Coronary artery (tissue), 2 donors: ENCODE measurements around the gene NCLN.

Source experiments
- DNase-seq: peaks from one replicate; pipeline ENCODE4 v3.0.0-alpha.2; 2017; ENCODE audit warnings: low spot score
- H3K27ac ChIP-seq, 2 donors: fragments of 200-600 bp; sonication (generic); one replicate each; pipeline ENCODE4 v1.5.1; 2016 to 2019
- H3K4me3 ChIP-seq: fragments of 200-600 bp; sonication (generic); 2 replicates; pipeline ENCODE4 v1.5.1; 2016; ENCODE audit warnings: mild to moderate bottlenecking, moderate library complexity
- TF ChIP-seq, protein P1 (sequence below): fragments of 200-600 bp; sonication (generic); IDR thresholded peaks from one replicate; pipeline ENCODE4 v1.5.1; 2019; ENCODE audit warnings: antibody characterized with exemption

Gene NCLN

DNA sequence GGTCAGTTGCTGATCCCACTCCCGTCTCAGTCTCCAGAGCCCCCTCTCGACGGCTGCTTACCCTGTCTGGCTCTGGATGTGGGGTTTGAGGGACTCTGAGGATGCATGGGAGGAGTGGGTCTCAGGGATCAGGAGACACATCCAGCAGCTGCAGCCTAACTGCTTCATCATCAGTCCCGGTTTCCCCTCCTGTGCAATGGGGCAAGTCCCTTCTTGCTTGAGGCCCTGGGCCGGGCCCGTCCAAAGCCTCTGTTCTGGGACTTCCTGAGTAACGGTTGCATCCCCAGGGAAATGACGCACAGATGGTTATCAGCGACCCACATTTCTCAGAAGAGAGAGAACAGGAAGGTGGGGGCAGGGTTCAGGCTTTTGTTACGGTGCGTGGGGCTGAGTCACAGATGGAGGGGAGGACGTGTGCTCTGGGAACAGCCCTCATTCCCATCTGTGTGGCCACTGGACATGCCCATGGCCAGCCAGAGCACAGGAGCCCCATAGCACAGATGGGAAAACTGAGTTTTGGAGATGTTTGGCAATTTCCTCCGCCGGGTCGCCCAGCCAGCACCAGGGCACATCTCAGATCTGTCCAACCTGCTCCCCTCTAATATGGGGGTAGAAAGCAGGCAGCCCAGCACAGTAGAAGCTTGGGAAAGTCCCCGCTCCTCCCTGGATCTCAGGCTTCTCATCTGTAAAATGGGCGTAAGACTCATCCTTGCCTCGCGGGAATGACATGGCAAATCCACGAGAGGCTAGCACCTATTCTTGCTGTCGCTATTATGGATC is 30.6 kb upstream of the NCLN start:
- H3K4me3 ChIP-seq: no peak overlapping the region
- no peak for DNase-seq
- H3K27ac ChIP-seq: peak overlapping the region in 1 of 2 donors; percentile 62
- TF ChIP-seq, protein P1, sequence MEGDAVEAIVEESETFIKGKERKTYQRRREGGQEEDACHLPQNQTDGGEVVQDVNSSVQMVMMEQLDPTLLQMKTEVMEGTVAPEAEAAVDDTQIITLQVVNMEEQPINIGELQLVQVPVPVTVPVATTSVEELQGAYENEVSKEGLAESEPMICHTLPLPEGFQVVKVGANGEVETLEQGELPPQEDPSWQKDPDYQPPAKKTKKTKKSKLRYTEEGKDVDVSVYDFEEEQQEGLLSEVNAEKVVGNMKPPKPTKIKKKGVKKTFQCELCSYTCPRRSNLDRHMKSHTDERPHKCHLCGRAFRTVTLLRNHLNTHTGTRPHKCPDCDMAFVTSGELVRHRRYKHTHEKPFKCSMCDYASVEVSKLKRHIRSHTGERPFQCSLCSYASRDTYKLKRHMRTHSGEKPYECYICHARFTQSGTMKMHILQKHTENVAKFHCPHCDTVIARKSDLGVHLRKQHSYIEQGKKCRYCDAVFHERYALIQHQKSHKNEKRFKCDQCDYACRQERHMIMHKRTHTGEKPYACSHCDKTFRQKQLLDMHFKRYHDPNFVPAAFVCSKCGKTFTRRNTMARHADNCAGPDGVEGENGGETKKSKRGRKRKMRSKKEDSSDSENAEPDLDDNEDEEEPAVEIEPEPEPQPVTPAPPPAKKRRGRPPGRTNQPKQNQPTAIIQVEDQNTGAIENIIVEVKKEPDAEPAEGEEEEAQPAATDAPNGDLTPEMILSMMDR: no peak

DNA sequence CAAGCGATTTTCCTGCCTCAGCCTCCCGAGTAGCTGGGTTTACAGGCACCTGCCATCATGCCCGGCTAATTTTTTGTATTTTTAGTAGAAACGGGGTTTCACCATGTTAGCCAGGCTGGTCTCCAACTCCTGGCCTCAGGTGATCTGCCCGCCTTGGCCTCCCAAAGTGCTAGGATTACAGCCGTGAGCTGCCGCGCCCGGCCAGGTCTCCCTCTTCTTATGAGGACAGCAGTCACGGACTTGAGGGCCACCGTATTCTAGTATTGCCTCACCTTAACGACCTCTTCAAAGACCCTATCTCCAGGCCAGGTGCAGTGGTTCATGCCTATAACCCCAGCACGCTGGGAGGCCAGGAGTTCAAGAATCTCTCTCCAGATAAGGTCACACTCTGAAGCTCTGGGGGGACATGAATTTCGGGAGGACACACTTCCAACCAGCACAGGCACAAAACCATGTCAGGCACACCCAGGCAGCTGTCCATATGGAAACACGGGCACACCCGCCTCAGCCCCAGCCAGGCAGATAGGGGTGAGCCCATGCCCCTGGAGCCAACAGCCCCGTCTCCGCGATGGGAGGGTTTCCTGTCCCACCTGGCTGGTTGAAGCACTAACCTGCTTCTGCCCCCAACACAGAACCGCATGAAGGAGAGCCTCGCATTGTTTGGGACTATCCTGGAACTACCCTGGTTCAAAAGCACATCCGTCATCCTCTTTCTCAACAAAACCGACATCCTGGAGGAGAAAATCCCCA is 28.5 kb upstream of the NCLN start:
- Histone ChIP-seq H3K4me3 (no peak overlapping the region), H3K27ac (no peak overlapping the region)
- DNase-seq: no peak
- TF ChIP-seq, protein P1: no peak

DNA sequence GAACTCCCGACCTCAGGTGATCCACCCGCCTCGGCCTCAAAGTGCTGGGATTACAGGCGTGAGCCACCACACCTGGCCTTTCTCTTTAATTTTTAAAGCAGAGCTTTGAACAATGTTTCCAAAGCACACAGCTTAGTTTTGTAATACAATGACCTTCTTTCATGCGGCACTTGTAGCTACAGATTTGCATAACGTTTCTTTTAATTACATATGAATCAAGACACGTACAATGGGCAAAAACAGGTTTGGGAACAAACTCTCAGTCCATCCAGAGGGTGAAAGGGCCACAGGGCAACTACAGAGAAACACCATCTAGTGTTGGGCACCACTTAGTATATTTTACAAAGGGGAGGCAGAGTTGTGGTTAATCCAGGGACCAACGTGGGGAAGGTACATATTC is 26.2 kb upstream of the NCLN start:
- no peak overlapping the region for H3K27ac ChIP-seq

DNA sequence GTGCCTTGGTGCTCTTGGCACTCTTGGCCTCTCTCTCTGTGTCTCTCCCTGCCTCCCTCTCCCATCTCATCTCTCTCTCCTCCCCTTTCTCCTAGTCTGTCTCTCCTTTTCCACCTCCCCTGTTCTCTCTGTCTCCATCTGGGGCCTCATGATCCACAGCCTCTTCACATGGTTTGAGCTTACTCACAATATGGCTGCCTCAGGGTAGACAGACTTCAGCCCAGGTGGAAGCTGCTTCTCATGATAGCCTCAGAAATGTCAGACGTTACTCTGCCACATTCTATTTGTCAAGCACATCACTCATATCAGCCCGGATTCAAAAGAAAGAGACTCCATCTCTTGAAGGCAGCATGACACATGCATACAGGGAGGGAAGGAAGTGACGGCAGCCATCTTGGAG is 25.5 kb upstream of the NCLN start:
- Histone ChIP-seq H3K27ac (no peak overlapping the region), H3K4me3 (no peak overlapping the region)
- TF ChIP-seq, protein P1: no peak
- DNase-seq: no peak

More for the DNA sequence above, 26.2 kb upstream of the NCLN start:
- DNase-seq: no peak
- TF ChIP-seq, protein P1: no peak
- H3K4me3 ChIP-seq: no peak overlapping the region

DNA sequence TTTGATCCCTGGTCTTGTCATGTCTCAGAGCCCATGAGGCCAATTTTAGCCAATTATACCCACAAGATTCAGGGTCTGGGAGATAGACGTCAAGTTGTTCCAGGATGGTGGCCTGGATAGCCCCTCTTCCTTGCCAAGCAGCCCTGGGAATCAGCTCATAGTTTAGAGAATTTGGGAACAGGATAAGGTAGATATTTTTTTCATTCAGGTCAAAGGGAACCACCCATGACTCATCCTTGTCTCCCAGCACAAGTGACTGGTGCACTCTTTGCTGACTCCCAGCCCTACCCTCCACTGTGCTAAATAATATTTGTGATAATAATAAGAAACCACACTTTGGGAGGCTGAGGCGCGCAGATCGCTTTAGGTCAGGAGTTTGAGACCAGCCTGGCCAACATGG is 24.3 kb upstream of the NCLN start:
- DNase-seq: no peak
- H3K4me3 ChIP-seq: no peak overlapping the region
- H3K27ac ChIP-seq: no peak overlapping the region
- TF ChIP-seq, protein P1: no peak

DNA sequence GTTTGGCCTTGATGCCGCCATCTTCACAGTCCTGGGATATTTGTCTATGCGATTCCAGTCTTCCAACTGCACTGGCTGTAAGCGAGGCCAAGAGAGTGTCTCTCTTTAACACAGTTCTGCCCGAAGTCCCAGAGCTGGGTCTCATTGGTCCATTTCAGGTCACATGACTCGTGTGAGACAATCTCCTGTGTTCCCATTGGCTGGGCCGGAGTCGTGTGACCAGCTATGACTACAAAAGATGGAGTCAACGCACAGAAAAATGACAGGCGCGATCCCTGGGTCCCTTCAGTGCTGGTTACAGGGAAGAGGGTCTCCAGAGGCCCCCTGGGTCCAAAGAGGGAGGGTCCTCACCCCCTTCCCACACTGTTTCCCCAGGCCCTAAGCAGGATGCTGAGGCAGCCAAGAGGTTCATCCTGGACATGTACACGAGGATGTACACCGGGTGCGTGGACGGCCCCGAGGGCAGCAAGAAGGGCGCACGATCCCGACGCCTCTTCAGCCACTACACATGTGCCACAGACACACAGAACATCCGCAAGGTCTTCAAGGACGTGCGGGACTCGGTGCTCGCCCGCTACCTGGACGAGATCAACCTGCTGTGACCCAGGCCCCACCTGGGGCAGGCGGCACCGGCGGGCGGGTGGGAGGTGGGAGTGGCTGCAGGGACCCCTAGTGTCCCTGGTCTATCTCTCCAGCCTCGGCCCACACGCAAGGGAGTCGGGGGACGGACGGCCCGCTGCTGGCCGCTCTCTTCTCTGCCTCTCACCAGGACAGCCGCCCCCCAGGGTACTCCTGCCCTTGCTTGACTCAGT is 23.1 kb upstream of the NCLN start:
- DNase-seq: no peak
- Histone ChIP-seq H3K4me3 (no peak overlapping the region), H3K27ac (no peak overlapping the region)
- TF ChIP-seq, protein P1: no peak
